Left colon (tissue), 2 donors: ENCODE results near the gene PSMD7. TPM values are rescaled to one million over a fixed set of nuclear protein-coding genes. Genes with fewer than 3 reads are reported as not detected.

ENCODE experiments used
- ATAC-seq: fragments of 200-7000 bp; cut with Tn5 transposase; one replicate; pipeline ENCODE4 v1.9.1; 2020; ENCODE audit warnings: mild to moderate bottlenecking, moderate library complexity
- DNase-seq, 2 donors: peaks; one replicate each; pipeline ENCODE4 v3.0.0-alpha.2; 2020
- intact Hi-C, 2 donors: fragments of 100-400 bp; cut with DNase I in 1 of 2; cut with micrococcal nuclease in 1 of 2; formaldehyde crosslinking; loops; one replicate each; pipeline versions ENCODE4 v1.11.2 to v1.14.0; 2022; cut with DNase I, micrococcal nuclease
- long read RNA-seq: library from polyadenylated mRNA; unstranded; transcript quantifications from one replicate; pipeline ENCODE4 v2.0.0, GENCODE V29; 2021
- total RNA-seq, 2 donors: library from RNA; stranded (reverse); fragmentation: NEBNext Ultra II Directional; extraction: Animal tissue kit (Norgen Biotek cat#: 25700); gene quantifications; one replicate each; pipeline ENCODE4 v1.2.1, GENCODE V29; 2021
- donor health status: DM: no; HTN: no; CAD: no.
- donor health status: DM: yes; HTN: yes; CAD: no.

PSMD7 gene
- 10 to 100 TPM; 64.8 to 90.4 TPM for total RNA-seq
- long read RNA-seq, transcript PSMD7-201 (7 exons, 1,670 nt) = major isoform, 159 of 172 reads
- long read RNA-seq, partial matches to known transcripts = 3 of 172 reads
- long read RNA-seq, other reads (novel, unspliced or antisense) = 8 of 172 reads

GRCh38 chr16:74296432-74297144 is at the start of gene PSMD7:
Gene PSMD7, plus strand, starts transcription at chr16:74296814. Its CDS starts 101 bp downstream, at chr16:74296915.
- peak; percentile 93 for ATAC-seq
- intact Hi-C loops = no loop called here
- DNase-seq = peak; percentile 91 to 95

GRCh38 chr16:74249254-74249653 is 47.4 kb upstream of the PSMD7 start:
- no peak for DNase-seq
- intact Hi-C loops = no loop called here

GRCh38 chr16:74249846-74250245 is 46.8 kb upstream of the PSMD7 start:
- no peak for DNase-seq
- no peak for ATAC-seq
- intact Hi-C loops = no loop called here

More at GRCh38 chr16:74249254-74249653, 47.4 kb upstream of the PSMD7 start:
- ATAC-seq = no peak

GRCh38 chr16:74252329-74252728 is 44.3 kb upstream of the PSMD7 start:
- no peak for ATAC-seq
- DNase-seq = no peak
- intact Hi-C loops = no loop called here

- intact Hi-C loops = no loop called here
- no peak for ATAC-seq
- no peak for DNase-seq
Measured at GRCh38 chr16:74253161-74253938, 43.3 kb upstream of the PSMD7 start.

GRCh38 chr16:74257061-74257460 is 39.6 kb upstream of the PSMD7 start:
- no peak for ATAC-seq
- intact Hi-C loops = no loop called here
- no peak for DNase-seq

GRCh38 chr16:74261068-74261467 is 35.5 kb upstream of the PSMD7 start:
- DNase-seq (no peak), ATAC-seq (no peak)
- intact Hi-C loops = no loop called here

- intact Hi-C loops = no loop called here
- ATAC-seq (no peak), DNase-seq (no peak)
Measured at GRCh38 chr16:74264811-74265210, 31.8 kb upstream of the PSMD7 start.

- ATAC-seq = no peak
- DNase-seq = no peak
- intact Hi-C loops = no loop called here
Measured at GRCh38 chr16:74268372-74268782, 28.2 kb upstream of the PSMD7 start.

GRCh38 chr16:74271872-74272271 is 24.7 kb upstream of the PSMD7 start:
- no peak for ATAC-seq
- no peak for DNase-seq
- intact Hi-C loops = no loop called here

GRCh38 chr16:74275031-74275636 is 21.5 kb upstream of the PSMD7 start:
- no peak for DNase-seq
- no peak for ATAC-seq
- intact Hi-C loops = no loop called here

- ATAC-seq (no peak), DNase-seq (no peak)
- intact Hi-C loops = no loop called here
Measured at GRCh38 chr16:74275711-74276110, 20.9 kb upstream of the PSMD7 start.

- intact Hi-C loops = no loop called here
- DNase-seq = no peak
- ATAC-seq = no peak
Measured at GRCh38 chr16:74277974-74278373, 18.6 kb upstream of the PSMD7 start.

- intact Hi-C loops = no loop called here
- ATAC-seq = no peak
- no peak for DNase-seq
Measured at GRCh38 chr16:74279266-74279665, 17.3 kb upstream of the PSMD7 start.

GRCh38 chr16:74279805-74280204 is 16.8 kb upstream of the PSMD7 start:
- ATAC-seq = no peak
- intact Hi-C loops = no loop called here
- DNase-seq = no peak

GRCh38 chr16:74280448-74280847 is 16.2 kb upstream of the PSMD7 start:
- DNase-seq = no peak
- intact Hi-C loops = no loop called here
- no peak for ATAC-seq

- DNase-seq (no peak), ATAC-seq (peak; percentile 83)
- intact Hi-C loops = no loop called here
Measured at GRCh38 chr16:74281300-74281699, 15.3 kb upstream of the PSMD7 start.

- no peak for DNase-seq
- ATAC-seq = no peak
- intact Hi-C loops = no loop called here
Measured at GRCh38 chr16:74283716-74284115, 12.9 kb upstream of the PSMD7 start.

GRCh38 chr16:74288065-74288464 is 8.5 kb upstream of the PSMD7 start:
- DNase-seq = no peak
- no peak for ATAC-seq

GRCh38 chr16:74290356-74290755 is 6.3 kb upstream of the PSMD7 start:
- ATAC-seq = no peak
- no peak for DNase-seq
- intact Hi-C loops = no loop called here

More at GRCh38 chr16:74288065-74288464, 8.5 kb upstream of the PSMD7 start:
- intact Hi-C loops = no loop called here
